Stimulated activated CD4-positive, alpha-beta T cell treated with anti-CD3 and anti-CD28 coated beads, Interleukin-1b, Interleukin-23, amount 100 ng/mL, for 4 hours (primary cell): Measurements from ENCODE around the gene ST6GAL1.
"Not testable (repeated sequence)": the region's sequence is repeated elsewhere in the genome, so short reads cannot be mapped to it uniquely, and the experiment has no call there.

Source experiments
- DNase-seq, 2 donors: peaks; one replicate each; pipeline ENCODE4 v3.0.0-alpha.2; 2020; ENCODE audit warnings: low read depth in 2 of 2

The ST6GAL1 gene

DNA sequence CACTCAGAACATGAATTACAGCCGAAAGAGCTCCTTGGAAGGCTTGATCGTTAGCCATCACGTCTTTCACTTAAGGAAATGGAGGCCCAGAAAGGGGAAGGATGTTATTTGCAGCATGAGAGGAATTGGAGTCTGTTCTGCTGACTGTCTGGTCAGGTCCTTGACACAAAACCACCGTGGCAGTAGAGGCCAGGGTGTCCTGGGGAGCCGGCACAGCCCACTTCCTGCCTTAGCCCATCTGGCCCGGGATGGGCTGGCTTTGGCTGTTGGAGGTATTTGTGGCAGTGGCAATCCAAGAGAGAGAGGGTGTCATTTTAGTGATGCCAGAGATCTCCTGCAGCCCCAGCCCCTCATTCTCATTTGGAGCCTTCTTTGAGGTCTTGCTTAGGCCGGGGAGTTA lies 37.4 kb downstream of the ST6GAL1 start:
- no peak for DNase-seq

DNA sequence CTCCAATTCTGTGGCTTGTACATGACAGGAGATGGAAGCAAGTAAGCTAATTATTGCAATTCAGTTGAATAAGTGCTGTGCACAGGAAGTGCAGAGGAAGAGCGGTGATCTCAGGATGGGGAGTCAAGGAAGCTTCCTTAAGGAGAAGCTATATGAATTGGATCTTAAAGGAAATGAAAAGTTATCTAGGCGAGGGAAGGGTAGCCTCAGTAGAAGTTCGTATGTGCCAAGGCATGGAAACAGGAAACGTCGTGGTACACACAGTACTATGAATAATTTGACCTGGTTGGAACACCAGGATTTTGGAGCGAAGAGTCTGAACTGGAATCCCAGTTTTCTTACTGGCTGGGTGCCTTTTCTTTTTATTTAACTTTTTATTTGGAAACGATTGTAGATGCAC lies 39.3 kb downstream of the ST6GAL1 start:
- DNase-seq, result no peak

- DNase-seq, result not testable (repeated sequence)
These were observed 40.8 kb downstream of the ST6GAL1 start for GRCh38 chr3:186971106-186971505.

GRCh38 chr3:186971578-186971977 lies 41.3 kb downstream of the ST6GAL1 start:
- DNase-seq, result no peak

DNA sequence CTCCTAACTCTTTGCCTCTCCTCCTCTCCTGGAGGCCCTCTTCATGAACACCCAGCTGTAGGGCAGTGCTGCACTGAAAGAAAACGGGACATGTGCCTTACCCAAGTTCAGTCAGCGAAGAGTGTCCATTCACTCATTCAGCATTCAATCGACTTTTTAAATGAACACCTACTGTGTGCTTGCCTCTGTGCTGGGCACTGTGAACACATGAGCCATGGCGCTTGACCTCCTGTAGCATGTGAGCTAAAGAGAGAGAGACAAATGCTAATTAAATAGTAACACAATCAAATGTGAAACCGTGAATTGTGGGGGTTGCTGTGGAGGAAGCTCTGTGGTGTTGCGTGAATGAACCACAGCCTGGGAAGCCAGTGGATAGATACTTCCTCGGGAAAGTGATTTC lies 43.4 kb downstream of the ST6GAL1 start:
- DNase-seq, result no peak

DNA sequence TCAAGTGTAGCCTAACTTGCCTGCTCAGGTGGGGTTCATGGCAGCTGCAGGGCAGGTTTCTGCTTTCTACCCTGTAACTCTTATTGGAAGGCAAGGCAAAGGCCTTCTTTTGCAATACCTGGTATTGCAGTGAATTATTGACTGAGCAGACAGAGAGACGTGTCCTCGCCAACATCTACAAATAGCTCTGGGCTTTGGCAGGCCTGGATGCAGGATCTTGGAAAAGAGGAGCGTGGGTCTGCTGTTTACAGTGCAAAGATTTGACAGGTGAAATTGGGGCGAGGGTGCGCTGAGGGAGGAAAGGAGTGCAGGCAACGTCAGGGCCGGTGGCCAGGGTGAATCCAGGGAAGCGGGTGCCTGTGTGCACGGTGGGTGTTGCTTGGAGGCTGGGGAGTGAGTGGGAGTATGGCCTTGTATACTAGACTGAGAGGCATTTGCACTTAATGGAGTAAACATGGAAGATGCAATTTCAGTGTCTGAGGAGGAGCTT lies 44.5 kb downstream of the ST6GAL1 start:
- no peak for DNase-seq

- DNase-seq, result no peak
These were observed 45.4 kb downstream of the ST6GAL1 start for GRCh38 chr3:186975726-186976125.

DNA sequence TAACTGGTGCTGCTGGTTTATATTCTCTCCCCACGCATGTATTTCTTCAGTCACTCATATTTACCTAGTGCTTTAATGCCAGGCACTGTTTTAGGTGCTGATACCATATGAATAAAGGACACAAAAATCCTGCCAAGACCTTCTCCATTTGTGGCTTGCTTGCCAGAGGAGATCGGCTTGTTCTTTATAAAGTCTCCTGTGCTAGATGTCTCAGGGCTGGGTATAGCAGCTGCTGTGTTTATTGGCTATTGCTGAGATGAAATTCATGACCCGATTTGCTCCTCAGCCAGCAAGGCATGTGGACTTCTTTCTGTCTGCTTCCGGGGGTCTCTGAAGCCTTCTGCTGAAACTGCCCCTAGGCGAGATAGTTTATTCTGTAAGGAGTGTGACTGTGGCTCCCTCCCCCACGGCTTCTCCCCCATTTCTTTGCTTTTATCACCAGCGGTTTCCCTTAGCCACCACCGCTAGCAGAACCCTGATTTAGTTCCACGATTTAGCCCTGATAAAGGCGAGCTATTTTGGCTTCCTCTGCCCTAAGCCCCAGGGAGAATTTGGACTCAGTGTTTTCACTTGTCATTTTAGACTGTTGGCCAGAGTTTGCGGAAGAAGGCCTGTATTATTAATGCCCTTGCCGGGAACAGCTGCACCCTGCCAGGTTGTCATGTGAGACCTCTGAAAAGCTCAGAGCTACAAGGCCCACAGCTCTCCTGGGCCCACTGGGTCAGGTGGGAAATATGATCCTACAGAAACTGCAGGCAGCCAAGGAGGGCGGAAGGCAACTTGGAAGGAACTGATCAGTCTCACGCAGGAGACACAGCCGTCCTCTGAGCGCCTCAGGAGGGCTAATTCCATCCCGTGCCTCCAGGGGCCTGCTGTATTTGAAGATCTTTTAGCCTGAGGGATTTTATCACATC lies 46.8 kb downstream of the ST6GAL1 start:
- no peak for DNase-seq

DNA sequence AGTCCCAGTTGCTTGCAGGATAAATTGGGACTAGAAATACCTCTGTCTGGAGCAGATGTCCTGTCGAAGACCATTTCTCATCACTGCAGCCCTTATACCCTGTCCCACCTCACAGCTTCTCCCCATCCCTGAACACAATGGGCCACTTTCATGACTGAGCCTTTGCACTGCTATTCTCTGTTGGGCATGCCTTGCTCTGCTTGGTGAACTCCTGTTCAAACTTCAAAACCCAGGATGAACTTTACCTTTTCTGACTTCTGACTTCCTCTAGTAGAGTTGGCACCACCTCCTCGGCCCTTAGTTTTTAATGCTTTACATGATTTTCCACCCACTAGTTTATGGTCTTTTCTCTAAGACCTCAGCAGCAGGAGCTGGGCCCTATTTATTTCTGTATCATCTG lies 48.4 kb downstream of the ST6GAL1 start:
- no peak for DNase-seq

DNA sequence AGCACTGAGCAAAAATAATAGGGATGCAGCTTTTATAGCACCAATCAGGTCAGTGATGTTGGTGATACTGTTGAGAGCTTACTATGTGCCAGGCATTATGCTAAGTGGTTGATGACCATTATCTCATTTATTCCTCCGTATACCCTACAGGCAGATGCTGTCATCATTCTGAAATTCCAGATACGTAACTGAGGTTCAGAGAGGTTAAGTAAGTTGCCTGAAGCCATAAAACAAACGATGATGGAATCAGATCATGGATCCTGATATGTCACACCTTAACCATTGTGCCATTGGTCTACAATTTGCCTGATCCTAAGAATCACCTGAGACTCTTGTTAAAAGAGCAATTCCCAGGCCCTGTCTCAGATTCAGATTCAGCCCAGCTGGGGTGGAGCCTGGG lies 49.5 kb downstream of the ST6GAL1 start:
- no peak for DNase-seq

DNA sequence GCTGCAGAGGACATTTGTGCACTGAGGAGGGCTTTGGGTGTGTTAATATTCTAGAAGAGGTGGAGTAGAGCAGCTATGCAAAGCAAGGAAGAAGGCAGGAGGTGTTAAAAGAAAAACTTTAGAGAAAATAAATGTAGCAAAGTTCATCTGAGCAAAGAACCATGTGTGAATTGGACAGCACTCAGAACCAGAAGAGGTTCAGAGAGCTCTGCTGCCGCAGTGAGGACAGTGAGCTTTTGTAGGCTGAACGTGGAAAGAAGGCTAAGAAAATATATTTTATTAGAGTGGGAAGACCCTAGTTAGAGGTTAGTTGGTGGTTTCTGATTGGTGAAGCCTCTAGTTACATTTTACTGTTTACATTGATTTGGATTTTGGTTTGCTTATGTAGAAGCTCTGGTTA lies 50.7 kb downstream of the ST6GAL1 start:
- DNase-seq, result no peak

- no peak for DNase-seq
These were observed 53.3 kb downstream of the ST6GAL1 start for GRCh38 chr3:186983659-186984058.

DNA sequence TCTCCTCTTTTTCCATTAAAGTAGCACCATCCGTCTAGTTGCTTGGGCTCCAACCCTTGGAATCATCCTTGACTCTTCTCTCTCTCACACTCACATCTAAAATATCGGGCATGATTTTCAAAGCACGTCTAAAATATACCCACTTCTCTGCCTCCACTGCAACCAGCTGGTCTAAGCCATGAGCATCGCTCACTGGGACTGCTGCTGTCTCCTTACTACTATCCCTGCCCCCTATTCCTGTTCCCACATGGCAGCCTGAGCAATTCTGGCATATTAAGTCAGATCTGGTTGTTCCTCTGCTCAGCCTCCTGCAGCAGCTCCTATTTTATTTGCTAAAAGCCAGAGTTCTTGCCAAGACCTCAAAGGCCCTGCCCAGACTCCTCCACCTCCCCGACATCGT lies 53.7 kb downstream of the ST6GAL1 start:
- no peak for DNase-seq

DNA sequence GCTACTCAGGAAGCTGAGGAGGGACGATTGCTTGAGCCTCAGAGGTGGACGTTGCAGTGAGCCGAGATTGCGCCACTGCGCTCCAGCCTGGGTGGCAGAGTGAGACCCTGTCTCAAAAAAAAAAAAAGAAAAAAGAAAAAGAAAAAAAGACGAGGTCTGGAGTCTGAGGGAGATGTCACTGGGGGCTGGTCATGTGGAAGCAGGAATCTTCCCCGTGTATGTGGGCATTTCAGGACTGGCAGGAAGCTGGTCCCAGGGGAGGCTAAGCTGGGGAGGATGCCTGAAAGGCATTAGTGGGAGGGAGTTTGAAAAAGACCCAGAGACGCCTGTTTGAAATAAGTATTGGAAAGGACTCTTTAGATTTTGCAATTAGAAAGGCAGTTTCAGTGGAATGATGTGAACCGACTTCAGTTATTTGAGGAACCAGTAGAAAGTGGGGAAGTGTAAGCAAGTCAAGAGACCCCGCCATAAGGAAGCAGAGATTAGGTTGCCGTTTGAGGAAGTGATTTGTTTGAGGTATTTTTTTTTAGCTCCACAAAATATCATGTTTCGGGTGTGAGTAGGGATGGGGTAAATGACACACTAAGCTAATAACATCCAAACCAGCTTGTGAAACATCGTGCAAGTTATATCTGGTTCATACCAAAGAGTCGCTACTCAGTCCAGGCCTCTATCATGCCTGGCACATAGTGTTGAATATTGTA lies 55.5 kb downstream of the ST6GAL1 start:
- DNase-seq, result no peak

- no peak for DNase-seq
These were observed 56.1 kb downstream of the ST6GAL1 start for GRCh38 chr3:186986406-186986805.

GRCh38 chr3:186986816-186987215 lies 56.5 kb downstream of the ST6GAL1 start:
- no peak for DNase-seq

GRCh38 chr3:186988806-186989205 lies 58.5 kb downstream of the ST6GAL1 start:
- DNase-seq, result no peak

DNA sequence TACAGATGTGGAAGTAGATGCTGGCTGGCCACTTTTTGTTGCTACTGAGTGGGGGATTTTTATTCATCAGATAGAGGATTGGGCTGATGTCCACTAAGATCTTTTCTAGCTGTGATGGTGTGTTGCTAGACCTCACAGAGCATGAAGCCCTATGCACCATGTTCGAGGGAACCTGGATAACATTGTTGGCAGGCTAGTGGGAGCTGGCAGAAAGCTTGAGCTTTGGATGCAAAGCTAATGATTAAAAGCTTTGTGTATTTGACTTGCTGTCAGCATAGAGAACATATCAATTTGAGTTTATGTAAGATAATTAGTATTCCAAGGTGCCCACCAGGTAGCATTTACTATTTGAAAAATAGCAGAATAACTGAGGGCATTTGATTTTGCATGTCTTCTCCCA lies 59.1 kb downstream of the ST6GAL1 start:
- no peak for DNase-seq

- DNase-seq, result no peak
These were observed 60.0 kb downstream of the ST6GAL1 start for GRCh38 chr3:186990277-186990676.

GRCh38 chr3:186990878-186991308 lies 60.6 kb downstream of the ST6GAL1 start:
- no peak for DNase-seq

DNA sequence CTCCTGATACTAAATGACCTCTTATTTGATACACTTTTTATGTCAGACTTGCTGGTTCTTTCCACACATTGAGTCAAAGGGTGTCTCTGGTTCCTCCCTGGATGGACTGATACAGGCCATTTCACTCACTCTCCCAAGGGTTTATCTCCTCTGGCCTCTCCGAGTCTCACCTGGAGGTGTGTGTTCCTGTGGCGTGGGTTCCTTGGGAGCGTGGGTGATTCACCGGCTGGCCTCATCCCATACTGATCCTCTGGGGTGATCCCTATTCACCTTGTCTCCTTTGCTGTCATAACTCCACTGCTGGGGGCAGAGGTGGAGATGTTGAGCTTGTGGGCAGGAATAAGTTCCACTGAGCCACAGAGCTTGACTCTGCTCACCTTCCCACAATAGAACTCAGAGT lies 61.1 kb downstream of the ST6GAL1 start:
- DNase-seq, result no peak

DNA sequence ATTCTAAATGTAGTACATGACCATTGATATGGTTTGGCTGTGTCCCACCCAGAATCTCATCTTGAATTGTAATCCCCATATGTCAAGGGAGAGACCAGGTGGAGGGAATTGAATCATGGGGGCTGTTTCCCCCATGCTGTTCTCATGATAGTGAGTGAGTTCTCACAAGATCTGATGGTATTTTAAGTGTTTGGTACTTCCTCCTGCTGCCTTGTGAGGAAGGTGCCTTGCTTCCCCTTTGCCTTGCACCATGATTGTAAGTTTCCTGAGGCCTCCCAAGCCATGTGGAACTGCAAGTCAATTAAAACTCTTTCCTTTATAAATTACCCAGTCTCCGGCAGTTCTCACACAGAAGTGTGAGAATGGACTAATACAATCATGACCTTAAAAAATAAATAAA lies 61.8 kb downstream of the ST6GAL1 start:
- DNase-seq, result not testable (repeated sequence)

GRCh38 chr3:186993210-186993782 lies 63.0 kb downstream of the ST6GAL1 start:
- no peak for DNase-seq
